Nephron (organoid): ENCODE data around the gene PKNOX2.

ENCODE experiments used
- H3K27ac Mint-ChIP-seq, 3 experiments: 2 replicates each; pipeline ENCODE4 v1.8.0; 2020; ENCODE audit warnings: mixed read lengths in 3 of 3, mild to moderate bottlenecking in 2 of 3, moderate library complexity in 1 of 3
- H3K27me3 Mint-ChIP-seq: 2 replicates; pipeline ENCODE4 v1.8.0; 2021; ENCODE audit warnings: low read depth, mild to moderate bottlenecking, moderate library complexity, mixed read lengths
- H3K36me3 Mint-ChIP-seq: 2 replicates; pipeline ENCODE4 v1.8.0; 2020; ENCODE audit warnings: low read depth, mixed read lengths
- H3K4me1 Mint-ChIP-seq: 2 replicates; pipeline ENCODE4 v1.8.0; 2020; ENCODE audit warnings: mixed read lengths
- H3K4me3 Mint-ChIP-seq, 3 experiments: 2 replicates each; pipeline ENCODE4 v1.8.0; 2020; ENCODE audit warnings: mild to moderate bottlenecking in 3 of 3, mixed read lengths in 3 of 3, moderate library complexity in 2 of 3
- H3K9me3 Mint-ChIP-seq: 2 replicates; pipeline ENCODE4 v1.8.0; 2020; ENCODE audit warnings: mixed read lengths
- TF ChIP-seq, protein P1 (sequence below), 3 experiments: fragments of 200-600 bp; sonication (generic); IDR thresholded peaks; one replicate each; pipeline ENCODE4 v1.5.0; 2021; ENCODE audit warnings: antibody characterized with exemption in 3 of 3; ENCODE audit not compliant: unreplicated experiment in 3 of 3

PKNOX2 gene

DNA sequence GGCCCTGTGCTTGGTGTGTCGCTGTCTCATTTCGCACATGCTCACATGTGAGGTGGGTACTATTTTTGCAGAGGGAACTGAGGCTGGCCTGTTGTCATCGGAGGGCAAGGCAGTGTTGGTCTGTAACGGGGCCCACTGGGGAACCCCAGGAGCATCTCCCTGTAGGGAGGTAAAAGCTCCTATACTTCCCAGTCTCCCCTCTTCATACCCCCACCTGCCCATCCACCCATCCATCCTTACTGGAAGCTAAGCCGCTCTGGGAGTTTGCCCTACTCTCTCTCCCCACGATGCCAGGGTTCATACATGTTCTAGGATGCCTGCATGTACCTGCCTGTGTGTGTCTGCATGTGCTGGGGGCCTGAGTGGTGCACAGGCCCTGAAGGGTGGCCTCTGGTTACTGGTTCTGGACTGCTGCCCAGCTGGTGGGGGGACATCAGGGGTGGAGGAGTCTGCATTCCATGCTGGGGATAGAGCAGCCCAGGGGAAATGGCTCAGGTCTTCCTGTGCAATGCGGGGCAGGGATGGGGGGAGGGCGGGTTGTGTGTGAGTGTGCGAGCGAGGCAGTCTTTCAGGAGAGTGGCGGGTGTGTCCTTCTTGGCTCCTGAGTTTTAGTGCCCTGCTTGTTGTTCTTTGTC is 77.7 kb downstream of the PKNOX2 start:
- peak overlapping the region; percentile 29 to 72 (median 52) for H3K27ac Mint-ChIP-seq
- H3K4me3 Mint-ChIP-seq = no peak overlapping the region
- H3K4me1 Mint-ChIP-seq = peaks cover 15% of the 10 kb centered on the region
- no peaks in the 10 kb centered on the region for H3K9me3 Mint-ChIP-seq
- TF ChIP-seq, protein P1, sequence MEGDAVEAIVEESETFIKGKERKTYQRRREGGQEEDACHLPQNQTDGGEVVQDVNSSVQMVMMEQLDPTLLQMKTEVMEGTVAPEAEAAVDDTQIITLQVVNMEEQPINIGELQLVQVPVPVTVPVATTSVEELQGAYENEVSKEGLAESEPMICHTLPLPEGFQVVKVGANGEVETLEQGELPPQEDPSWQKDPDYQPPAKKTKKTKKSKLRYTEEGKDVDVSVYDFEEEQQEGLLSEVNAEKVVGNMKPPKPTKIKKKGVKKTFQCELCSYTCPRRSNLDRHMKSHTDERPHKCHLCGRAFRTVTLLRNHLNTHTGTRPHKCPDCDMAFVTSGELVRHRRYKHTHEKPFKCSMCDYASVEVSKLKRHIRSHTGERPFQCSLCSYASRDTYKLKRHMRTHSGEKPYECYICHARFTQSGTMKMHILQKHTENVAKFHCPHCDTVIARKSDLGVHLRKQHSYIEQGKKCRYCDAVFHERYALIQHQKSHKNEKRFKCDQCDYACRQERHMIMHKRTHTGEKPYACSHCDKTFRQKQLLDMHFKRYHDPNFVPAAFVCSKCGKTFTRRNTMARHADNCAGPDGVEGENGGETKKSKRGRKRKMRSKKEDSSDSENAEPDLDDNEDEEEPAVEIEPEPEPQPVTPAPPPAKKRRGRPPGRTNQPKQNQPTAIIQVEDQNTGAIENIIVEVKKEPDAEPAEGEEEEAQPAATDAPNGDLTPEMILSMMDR (IDR thresholded peaks at IDR 0.05; ENCODE audit: unreplicated experiment in 3 of 3) = no peak
- H3K27me3 Mint-ChIP-seq = peaks cover 4% of the 10 kb centered on the region
- peaks cover 35% of the 10 kb centered on the region for H3K36me3 Mint-ChIP-seq

DNA sequence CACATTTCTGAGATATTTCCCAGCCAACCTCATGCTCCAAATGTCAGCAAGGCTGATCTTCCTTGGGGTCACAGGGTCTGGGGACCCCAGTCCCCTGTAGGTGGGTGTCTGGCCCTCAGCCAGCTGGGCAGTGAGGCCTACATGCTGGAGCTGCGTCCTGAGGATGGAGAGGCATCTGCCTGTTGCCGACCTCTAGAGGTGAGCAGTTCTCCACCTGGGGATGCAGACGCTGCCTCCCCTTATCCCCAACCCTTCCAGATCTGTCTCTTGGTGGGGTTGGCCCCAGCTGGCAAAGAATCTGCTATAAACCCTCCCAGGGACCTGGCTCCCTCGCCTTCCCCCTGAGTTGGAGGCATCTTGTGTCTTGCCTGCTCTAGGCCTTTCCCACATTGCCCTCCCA is 79.6 kb downstream of the PKNOX2 start:
- no peak overlapping the region for H3K27ac Mint-ChIP-seq
- no peaks in the 10 kb centered on the region for H3K9me3 Mint-ChIP-seq
- H3K36me3 Mint-ChIP-seq = peaks cover 29% of the 10 kb centered on the region
- TF ChIP-seq, protein P1 (IDR thresholded peaks at IDR 0.05; ENCODE audit: unreplicated experiment in 3 of 3) = no peak
- peaks cover 24% of the 10 kb centered on the region for H3K4me1 Mint-ChIP-seq
- H3K4me3 Mint-ChIP-seq = no peak overlapping the region
- peaks cover 4% of the 10 kb centered on the region for H3K27me3 Mint-ChIP-seq

DNA sequence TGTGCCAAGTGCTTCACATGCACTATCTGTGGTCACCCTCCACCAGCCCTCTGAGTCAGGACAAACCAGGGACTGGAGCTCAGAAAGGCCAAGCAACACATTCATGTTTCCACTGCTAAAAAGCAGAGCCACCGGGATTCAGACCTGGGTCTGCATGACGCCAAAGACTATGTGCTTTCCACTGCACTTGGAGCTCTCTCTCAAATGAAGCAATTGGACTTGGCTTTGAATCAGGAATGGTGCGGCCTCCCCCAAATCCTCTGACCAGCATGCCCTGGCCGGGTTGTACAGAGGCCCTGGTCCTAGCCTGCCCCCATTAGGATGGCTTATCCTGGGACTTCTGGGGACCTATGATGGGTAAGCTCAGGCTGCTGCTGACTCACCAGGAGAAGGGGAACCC is 80.7 kb downstream of the PKNOX2 start:
- Mint-ChIP-seq H3K36me3 (peaks cover 23% of the 10 kb centered on the region), H3K27me3 (peaks cover 5% of the 10 kb centered on the region), H3K9me3 (no peaks in the 10 kb centered on the region), H3K27ac (peak overlapping the region in 2 of 3 experiments; percentile 35 to 46), H3K4me3 (no peak overlapping the region), H3K4me1 (peaks cover 25% of the 10 kb centered on the region)
- TF ChIP-seq, protein P1 (IDR thresholded peaks at IDR 0.05; ENCODE audit: unreplicated experiment in 3 of 3) = no peak

GRCh38 chr11:125247431-125247830 is 82.9 kb downstream of the PKNOX2 start:
- H3K36me3 Mint-ChIP-seq = peaks cover 21% of the 10 kb centered on the region
- H3K27ac Mint-ChIP-seq = peak overlapping the region; percentile 25 to 80 (median 51)
- H3K4me1 Mint-ChIP-seq = peaks cover 42% of the 10 kb centered on the region
- peaks cover 4% of the 10 kb centered on the region for H3K27me3 Mint-ChIP-seq
- no peaks in the 10 kb centered on the region for H3K9me3 Mint-ChIP-seq
- TF ChIP-seq, protein P1 (IDR thresholded peaks at IDR 0.05; ENCODE audit: unreplicated experiment in 3 of 3) = no peak
- H3K4me3 Mint-ChIP-seq = no peak overlapping the region

GRCh38 chr11:125250318-125251213 is 86.0 kb downstream of the PKNOX2 start:
- TF ChIP-seq, protein P1 (IDR thresholded peaks at IDR 0.05; ENCODE audit: unreplicated experiment in 3 of 3) = no peak

More at GRCh38 chr11:125250318-125251213, 86.0 kb downstream of the PKNOX2 start:
- Mint-ChIP-seq H3K36me3 (peaks cover 16% of the 10 kb centered on the region), H3K9me3 (no peaks in the 10 kb centered on the region), H3K27me3 (peaks cover 3% of the 10 kb centered on the region), H3K4me1 (peaks cover 60% of the 10 kb centered on the region), H3K27ac (peak overlapping the region; percentile 3 to 17 (median 16)), H3K4me3 (no peak overlapping the region)
